HEK293T (cell line): Measurements from ENCODE around the gene USP49.

Experiments
- ARNT ChIP-seq: fragments of 450-650 bp; IDR thresholded peaks from 2 replicates; pipeline ENCODE4 v1.6.1; 2017; ENCODE audit warnings: mild to moderate bottlenecking
- BHLHE40 ChIP-seq: fragments of 450-650 bp; IDR thresholded peaks from 2 replicates; pipeline ENCODE4 v1.6.1; 2016; ENCODE audit warnings: mild to moderate bottlenecking, moderate library complexity, borderline replicate concordance
- CTBP1 ChIP-seq: fragments of 450-650 bp; IDR thresholded peaks from 2 replicates; pipeline ENCODE4 v1.6.1; 2016; ENCODE audit warnings: borderline replicate concordance
- ELF4 ChIP-seq: fragments of 450-650 bp; IDR thresholded peaks from 2 replicates; pipeline ENCODE4 v1.6.1; 2017; ENCODE audit warnings: antibody characterized with exemption
- FOXA1 ChIP-seq: fragments of 450-650 bp; IDR thresholded peaks from 2 replicates; pipeline ENCODE4 v1.6.1; 2016; ENCODE audit warnings: mild to moderate bottlenecking
- FOXK2 ChIP-seq: fragments of 450-650 bp; IDR thresholded peaks from 2 replicates; pipeline ENCODE4 v1.6.1; 2016; ENCODE audit warnings: mild to moderate bottlenecking
- FOXM1 ChIP-seq: fragments of 450-650 bp; IDR thresholded peaks from 2 replicates; pipeline ENCODE4 v1.6.1; 2017; ENCODE audit warnings: mild to moderate bottlenecking, borderline replicate concordance
- LEF1 ChIP-seq: fragments of 450-650 bp; IDR thresholded peaks from 2 replicates; pipeline ENCODE4 v1.6.1; 2017; ENCODE audit warnings: mild to moderate bottlenecking, borderline replicate concordance
- NFRKB ChIP-seq: fragments of 450-650 bp; IDR thresholded peaks from 2 replicates; pipeline ENCODE4 v1.6.1; 2016; ENCODE audit warnings: mild to moderate bottlenecking, moderate library complexity
- SP1 ChIP-seq: fragments of 450-650 bp; IDR thresholded peaks from 2 replicates; pipeline ENCODE4 v1.6.1; 2017
- SUZ12 ChIP-seq: fragments of 450-650 bp; IDR thresholded peaks from 2 replicates; pipeline ENCODE4 v1.6.1; 2016; ENCODE audit warnings: mild to moderate bottlenecking
- TARDBP ChIP-seq: fragments of 450-650 bp; IDR thresholded peaks from 2 replicates; pipeline ENCODE4 v1.6.1; 2016
- TF ChIP-seq, protein P1 (sequence below): fragments of 450-650 bp; IDR thresholded peaks from 2 replicates; pipeline ENCODE4 v1.6.1; 2016

DNA sequence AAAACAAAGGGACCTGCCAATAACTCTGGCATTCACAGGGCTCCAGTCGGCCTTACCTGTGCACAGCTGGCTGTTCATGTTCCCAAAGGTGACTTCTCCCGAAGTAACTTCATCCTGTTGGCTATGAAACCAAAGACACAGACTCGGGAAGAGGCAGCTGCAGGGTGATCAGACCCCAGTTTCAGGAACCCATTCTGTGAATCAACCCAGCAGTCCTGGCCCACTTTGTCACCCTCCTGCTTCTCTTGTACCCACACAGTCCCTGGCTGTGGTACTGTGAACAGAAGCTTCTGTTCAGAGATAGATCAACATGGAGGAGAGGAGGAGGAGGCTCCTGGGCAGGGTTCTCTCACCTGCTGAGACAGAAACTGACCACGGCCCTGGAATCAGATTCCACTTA, 139.3 kb downstream of the USP49 start:
- TF ChIP-seq BHLHE40 (no peak), ELF4 (no peak), FOXM1 (no peak), SP1 (no peak), CTBP1 (no peak), FOXK2 (no peak), ARNT (no peak), NFRKB (no peak), FOXA1 (no peak), TARDBP (no peak), SUZ12 (no peak), LEF1 (no peak)
- TF ChIP-seq, protein P1, sequence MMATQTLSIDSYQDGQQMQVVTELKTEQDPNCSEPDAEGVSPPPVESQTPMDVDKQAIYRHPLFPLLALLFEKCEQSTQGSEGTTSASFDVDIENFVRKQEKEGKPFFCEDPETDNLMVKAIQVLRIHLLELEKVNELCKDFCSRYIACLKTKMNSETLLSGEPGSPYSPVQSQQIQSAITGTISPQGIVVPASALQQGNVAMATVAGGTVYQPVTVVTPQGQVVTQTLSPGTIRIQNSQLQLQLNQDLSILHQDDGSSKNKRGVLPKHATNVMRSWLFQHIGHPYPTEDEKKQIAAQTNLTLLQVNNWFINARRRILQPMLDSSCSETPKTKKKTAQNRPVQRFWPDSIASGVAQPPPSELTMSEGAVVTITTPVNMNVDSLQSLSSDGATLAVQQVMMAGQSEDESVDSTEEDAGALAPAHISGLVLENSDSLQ, result no peak
